ENCODE data around the gene PPARG.
"Not testable (repeated sequence)": the region's sequence is repeated elsewhere in the genome, so short reads cannot be mapped to it uniquely, and the experiment has no call there.

The PPARG gene

GRCh38 chr3:12279591-12280326, 9.1 kb upstream of the PPARG start:
- no peak for DNase-seq

GRCh38 chr3:12280357-12280806, 8.5 kb upstream of the PPARG start:
- no peak for DNase-seq

- no peak for DNase-seq
Measured at GRCh38 chr3:12284591-12284990, 4.3 kb upstream of the PPARG start.

- DNase-seq: no peak
Measured at GRCh38 chr3:12285003-12285555, 3.8 kb upstream of the PPARG start.

- DNase-seq: not testable (repeated sequence)
Measured at GRCh38 chr3:12285779-12286178, 3.1 kb upstream of the PPARG start.

- DNase-seq: no peak
Measured at GRCh38 chr3:12286504-12286903, 2.4 kb upstream of the PPARG start.

- peak; percentile 22 for DNase-seq
Measured at GRCh38 chr3:12286927-12287726, 1.7 kb upstream of the PPARG start.

- peak; percentile 34 for DNase-seq
Measured at GRCh38 chr3:12287727-12288181, 1.1 kb upstream of the PPARG start.

GRCh38 chr3:12289524-12289923, 654 bp downstream of the PPARG start:
- no peak for DNase-seq

GRCh38 chr3:12292770-12293169, 3.9 kb downstream of the PPARG start:
- DNase-seq: no peak

GRCh38 chr3:12294885-12295580, 6.2 kb downstream of the PPARG start:
- no peak for DNase-seq

GRCh38 chr3:12296511-12296910, 7.6 kb downstream of the PPARG start:
- DNase-seq: no peak

- no peak for DNase-seq
Measured at GRCh38 chr3:12299026-12299425, 10.2 kb downstream of the PPARG start.

- no peak for DNase-seq
Measured at GRCh38 chr3:12300137-12300536, 11.3 kb downstream of the PPARG start.

GRCh38 chr3:12301031-12301430, 12.2 kb downstream of the PPARG start:
- no peak for DNase-seq

GRCh38 chr3:12301513-12301912, 12.6 kb downstream of the PPARG start:
- no peak for DNase-seq

GRCh38 chr3:12302564-12302963, 13.7 kb downstream of the PPARG start:
- DNase-seq: no peak

GRCh38 chr3:12303534-12303933, 14.7 kb downstream of the PPARG start:
- DNase-seq: no peak

- no peak for DNase-seq
Measured at GRCh38 chr3:12303993-12304392, 15.1 kb downstream of the PPARG start.

GRCh38 chr3:12307136-12307535, 18.3 kb downstream of the PPARG start:
- DNase-seq: no peak

- DNase-seq: no peak
Measured at GRCh38 chr3:12308517-12308916, 19.6 kb downstream of the PPARG start.

GRCh38 chr3:12309716-12310115, 20.8 kb downstream of the PPARG start:
- no peak for DNase-seq

GRCh38 chr3:12312010-12312409, 23.1 kb downstream of the PPARG start:
- no peak for DNase-seq
